Astrocyte of the spinal cord (primary cell): ENCODE measurements around the gene CDIPT.
"Not testable (repeated sequence)": the region's sequence is repeated elsewhere in the genome, so short reads cannot be mapped to it uniquely, and the experiment has no call there.

Source experiments
- DNase-seq: peaks from one replicate; pipeline ENCODE4 v3.0.0; 2011; ENCODE audit warnings: low read depth, low spot score
- H3K4me3 ChIP-seq: 2 replicates; pipeline ENCODE4 v1.5.1; 2011; ENCODE audit warnings: low read depth, mild to moderate bottlenecking, low read length, moderate library complexity
- in situ Hi-C: cut with HindIII; loops from 2 replicates; pipeline ENCODE4 v1.10.0; 2017; ENCODE audit warnings: low sequenced_read_pairs
- TF ChIP-seq, protein P1 (sequence below): IDR thresholded peaks from 2 replicates; pipeline ENCODE4 v1.5.1; 2012; ENCODE audit warnings: low read depth, mild to moderate bottlenecking, low read length, inconsistent platforms

The CDIPT gene, protein sequence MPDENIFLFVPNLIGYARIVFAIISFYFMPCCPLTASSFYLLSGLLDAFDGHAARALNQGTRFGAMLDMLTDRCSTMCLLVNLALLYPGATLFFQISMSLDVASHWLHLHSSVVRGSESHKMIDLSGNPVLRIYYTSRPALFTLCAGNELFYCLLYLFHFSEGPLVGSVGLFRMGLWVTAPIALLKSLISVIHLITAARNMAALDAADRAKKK

DNA sequence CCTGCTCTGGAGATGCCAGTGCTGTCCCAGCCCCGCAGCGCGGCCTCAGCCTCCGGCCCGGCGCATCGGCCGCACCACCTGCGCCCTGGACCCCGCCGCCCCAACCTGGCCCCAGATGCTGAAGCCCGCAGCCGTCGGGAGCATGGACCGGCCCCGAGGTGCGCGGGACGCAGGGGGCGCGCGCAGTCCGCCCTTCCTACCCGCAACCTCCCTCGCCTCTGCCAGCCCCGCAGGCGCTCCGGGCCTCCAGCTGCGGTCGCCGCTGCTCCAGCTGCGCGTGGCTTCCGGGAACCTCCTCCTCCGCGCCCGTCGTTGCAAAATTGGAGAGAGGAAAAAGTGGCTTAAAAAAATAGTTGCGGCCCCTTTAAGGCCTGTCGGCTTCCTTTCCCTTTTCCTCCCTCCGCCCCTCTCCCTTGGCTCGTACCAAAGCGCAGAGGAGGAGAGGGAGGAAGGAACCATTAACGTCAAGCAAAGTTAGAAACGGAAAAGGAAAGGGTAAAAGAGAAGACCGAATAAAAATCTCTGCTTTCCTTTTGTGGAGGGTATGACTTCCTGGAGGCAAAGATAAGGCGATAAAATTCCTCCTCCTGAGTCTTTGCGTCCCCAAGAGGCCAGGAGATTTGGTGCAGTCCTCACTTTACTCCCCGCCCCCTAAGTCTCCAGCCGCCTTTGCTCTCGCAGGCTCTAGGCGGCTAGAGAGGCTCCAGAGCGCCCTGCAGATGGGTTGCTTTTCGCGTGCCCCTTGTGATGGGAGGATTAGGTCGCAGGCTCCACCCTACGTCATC lies at the start of gene CDIPT:
Gene CDIPT (minus strand): TSS at position 343 of the 785 bp plus-strand sequence. CDS start 369 bp downstream, outside the sequence.
- in situ Hi-C loops, result no loop called here
- DNase-seq, result peak; percentile 98
- H3K4me3 ChIP-seq, result peak within 1 kb of the TSS; percentile 80
- TF ChIP-seq, protein P1, sequence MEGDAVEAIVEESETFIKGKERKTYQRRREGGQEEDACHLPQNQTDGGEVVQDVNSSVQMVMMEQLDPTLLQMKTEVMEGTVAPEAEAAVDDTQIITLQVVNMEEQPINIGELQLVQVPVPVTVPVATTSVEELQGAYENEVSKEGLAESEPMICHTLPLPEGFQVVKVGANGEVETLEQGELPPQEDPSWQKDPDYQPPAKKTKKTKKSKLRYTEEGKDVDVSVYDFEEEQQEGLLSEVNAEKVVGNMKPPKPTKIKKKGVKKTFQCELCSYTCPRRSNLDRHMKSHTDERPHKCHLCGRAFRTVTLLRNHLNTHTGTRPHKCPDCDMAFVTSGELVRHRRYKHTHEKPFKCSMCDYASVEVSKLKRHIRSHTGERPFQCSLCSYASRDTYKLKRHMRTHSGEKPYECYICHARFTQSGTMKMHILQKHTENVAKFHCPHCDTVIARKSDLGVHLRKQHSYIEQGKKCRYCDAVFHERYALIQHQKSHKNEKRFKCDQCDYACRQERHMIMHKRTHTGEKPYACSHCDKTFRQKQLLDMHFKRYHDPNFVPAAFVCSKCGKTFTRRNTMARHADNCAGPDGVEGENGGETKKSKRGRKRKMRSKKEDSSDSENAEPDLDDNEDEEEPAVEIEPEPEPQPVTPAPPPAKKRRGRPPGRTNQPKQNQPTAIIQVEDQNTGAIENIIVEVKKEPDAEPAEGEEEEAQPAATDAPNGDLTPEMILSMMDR, result peak; percentile 82

DNA sequence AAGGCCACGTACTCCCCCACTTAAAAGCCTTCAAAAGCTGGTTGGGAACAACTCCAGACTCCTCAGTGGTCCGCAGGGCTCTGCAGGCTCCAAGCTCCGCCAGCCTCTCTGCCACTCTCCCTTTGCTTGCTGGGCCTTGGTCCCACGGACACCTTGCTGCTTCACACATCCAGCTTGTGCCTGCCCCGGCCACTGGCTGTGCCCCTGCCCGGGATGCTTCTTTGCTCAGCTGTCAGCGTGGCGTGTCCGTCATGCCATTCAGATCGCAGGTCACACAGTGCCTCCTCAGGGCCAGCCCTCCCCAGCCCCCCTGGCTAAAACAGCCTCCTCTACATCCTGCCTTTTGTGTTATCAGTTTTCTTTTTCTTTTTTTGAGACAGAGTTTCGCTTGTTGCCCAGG lies 49.1 kb upstream of the CDIPT start:
- in situ Hi-C loops, result no loop called here
- TF ChIP-seq, protein P1, result no peak
- DNase-seq, result no peak
- no peak overlapping the region for H3K4me3 ChIP-seq

DNA sequence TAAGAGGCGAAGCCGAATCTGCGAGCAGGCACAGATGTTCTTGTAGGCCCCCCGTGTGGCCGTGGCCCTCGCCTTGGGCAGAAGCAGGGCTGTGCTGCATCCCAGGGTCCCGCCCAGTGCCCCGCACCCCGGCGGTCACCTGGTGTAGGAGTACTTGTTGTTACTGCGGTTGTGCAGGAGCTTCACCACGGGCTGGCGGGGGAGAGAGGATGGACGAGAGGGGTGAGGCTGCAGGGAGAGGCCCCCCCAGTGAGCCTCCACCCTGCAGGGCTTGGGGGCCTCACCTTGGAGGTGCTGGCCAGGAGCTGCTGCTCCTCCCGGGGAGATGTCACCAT lies 48.6 kb upstream of the CDIPT start:
- in situ Hi-C loops, result no loop called here
- TF ChIP-seq, protein P1, result no peak
- no peak overlapping the region for H3K4me3 ChIP-seq
- DNase-seq, result no peak

DNA sequence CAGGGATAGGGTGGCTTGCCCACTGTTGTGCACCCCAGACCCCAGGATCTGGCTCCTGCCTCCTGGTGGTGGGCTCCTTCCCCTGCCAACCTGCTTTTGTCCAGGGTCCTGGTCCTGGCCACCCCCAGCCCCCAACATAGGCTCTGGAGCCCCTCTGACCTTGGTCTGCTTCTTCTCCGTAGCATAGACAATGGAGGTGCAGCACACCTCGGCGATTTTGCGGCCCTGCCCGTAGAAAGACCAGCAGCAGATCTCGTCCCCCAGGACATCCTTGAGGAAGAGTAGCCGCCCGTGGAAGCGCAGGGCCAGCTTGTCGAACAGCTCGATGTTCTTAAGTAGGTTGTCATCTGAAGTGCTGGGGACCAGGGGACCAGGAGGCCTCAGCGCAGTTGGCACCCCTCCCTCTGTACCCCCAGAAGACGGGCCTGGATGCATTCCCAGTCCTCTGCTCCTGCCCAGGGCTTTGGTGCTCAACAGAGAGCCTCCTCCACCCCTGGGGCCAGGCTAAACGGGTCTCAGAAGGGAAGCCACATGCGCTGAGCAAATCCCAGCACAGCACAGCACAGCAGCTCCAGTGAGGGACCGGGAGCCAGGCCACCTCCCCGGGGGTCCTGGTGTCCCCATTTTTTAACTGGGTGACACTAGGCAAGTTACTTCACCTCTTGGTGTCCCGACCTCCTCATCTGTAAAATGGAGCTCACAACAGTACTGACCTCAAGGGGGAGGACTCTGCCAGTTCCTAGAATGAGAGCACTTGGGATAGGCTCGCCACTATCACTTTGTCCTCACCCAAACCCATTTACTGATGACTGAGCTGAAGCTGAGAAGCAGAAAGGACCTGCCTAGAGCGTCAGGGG lies 48.0 kb upstream of the CDIPT start:
- no peak overlapping the region for H3K4me3 ChIP-seq
- in situ Hi-C loops, result no loop called here
- TF ChIP-seq, protein P1, result no peak
- no peak for DNase-seq

DNA sequence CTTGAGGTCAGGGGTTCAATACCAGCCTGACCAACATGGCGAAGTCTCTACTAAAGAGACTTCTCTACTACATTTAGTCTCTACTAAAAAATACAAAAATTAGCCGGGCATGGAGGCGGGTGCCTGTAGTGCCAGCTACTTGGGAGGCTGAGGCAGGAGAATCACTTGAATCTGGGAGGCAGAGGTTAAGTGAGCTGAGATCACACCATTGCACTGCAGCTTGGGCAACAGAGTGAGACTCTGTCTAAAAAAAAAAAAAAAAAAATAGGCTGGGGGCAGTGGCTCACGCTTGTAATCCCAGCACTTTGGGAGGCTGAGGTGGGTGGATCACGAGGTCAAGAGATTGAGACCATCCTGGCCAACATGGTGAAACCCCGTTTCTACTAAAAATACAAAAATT lies 46.8 kb upstream of the CDIPT start:
- in situ Hi-C loops, H3K4me3 ChIP-seq, DNase-seq: not testable (repeated sequence)

DNA sequence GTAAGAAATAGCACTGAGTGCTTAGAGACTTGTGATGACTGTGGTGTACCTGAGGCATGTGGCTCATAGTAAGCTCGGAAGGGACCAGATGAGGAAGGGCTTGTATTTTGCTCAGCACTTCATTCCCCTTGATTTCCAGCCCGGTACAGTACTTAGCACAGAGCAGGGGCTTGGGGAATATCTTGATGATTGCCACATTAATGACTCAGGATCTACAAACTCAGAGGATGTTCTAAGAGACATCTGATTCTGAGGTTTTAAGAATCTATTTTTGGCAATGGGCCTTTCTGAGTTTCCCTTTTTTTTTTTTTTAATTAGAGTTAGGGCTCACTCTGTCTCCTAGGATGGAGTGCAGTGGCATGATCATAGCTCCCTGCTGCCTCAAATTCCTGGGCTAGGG lies 46.4 kb upstream of the CDIPT start:
- DNase-seq, result no peak
- TF ChIP-seq, protein P1, result no peak
- in situ Hi-C loops, result no loop called here
- no peak overlapping the region for H3K4me3 ChIP-seq

DNA sequence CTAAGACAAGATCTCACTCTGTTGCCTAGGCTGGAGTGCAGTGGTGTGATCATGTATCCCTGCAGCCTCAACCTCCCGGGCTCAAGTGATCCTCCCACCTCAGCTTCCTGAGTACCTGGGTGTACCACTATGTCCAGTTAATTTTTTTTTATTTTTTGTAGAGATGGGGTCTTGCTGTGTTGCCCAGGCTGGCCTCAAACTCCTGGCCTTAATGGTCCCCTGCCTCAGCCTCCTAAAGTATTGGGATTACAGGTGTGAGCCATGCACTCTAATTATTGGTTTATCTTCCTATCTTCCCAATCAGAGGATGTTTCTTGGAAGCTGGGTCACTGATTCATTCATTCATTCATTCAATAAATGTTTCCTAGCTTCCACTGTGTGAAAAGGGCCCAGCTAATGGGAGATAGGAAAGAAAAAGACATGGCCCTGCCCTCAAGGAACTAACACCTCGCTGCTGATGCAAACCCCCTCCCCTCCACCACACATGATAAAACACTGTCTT lies 45.7 kb upstream of the CDIPT start:
- no peak overlapping the region for H3K4me3 ChIP-seq
- in situ Hi-C loops, result no loop called here
- DNase-seq, result no peak
- TF ChIP-seq, protein P1, result no peak
